GF-D8 (cell line): ENCODE data around the gene GAPT.
"Not testable (repeated sequence)": the region's sequence is repeated elsewhere in the genome, so short reads cannot be mapped to it uniquely, and the experiment has no call there.

Source experiments
- DNase-seq: peaks from one replicate; lab custom pipeline; 2025; lab: John Stamatoyannopoulos, UW

GAPT gene

DNA sequence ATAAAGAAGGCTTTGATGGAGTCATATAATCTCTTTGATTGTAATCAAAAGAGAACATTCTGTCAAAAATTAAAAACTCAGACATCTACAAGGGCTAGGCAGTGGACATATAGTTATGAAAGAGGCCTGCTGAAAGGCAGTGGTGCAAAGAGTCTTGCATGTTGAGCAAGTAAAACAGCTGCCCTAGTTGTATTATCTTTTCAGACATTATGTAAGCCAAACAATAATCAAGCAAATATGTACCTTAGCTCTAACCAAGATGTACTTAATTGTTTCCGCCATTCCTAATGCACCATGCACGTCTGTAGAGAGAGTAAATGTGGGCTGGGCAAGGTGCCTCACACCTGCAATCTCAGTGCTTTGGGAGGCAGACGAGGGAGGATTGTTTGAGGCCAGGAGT is 14.3 kb downstream of the GAPT start:
- no peak for DNase-seq

- no peak for DNase-seq
Measured at GRCh38 chr5:58505971-58506640, 14.9 kb downstream of the GAPT start.

- no peak for DNase-seq
Measured at GRCh38 chr5:58507715-58508114, 16.5 kb downstream of the GAPT start.

- no peak for DNase-seq
Measured at GRCh38 chr5:58517198-58517597, 26.0 kb downstream of the GAPT start.

DNA sequence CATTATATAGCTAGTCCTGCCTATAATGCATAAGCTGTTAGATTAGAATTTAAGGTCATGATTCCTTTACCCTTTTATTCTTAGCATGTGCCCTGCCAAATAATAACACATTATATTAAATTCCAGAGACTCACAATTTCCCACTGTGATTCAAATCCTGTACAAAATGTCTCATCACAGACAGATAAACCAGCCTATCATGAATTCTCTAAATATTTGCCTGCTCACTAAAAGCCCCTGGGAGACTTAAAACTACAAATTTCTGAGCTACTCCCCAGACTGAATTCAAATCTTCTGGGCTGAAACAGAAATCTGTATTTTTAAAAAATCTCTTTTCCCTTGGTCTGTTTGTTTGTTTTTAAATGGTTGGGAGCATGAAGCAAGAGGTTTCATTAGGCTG is 32.7 kb downstream of the GAPT start:
- no peak for DNase-seq

DNA sequence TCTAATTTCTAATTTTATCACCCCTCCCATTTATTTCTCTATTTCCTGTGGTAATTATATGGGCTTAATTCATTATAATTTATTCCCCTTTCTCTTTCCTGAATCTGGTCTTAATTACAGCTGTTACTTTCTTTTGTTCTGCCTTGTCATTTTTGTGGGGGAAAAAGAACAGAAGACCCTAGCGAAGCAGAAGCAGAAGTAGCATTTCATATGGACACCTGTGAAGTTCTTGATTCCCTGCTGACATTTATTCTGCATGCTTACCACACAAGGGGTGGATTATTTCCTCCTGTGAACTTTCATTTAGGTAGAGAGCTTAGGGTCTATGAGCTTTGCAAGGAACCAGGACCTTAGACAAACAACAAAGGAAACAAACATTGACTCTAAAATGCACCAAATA is 33.3 kb downstream of the GAPT start:
- DNase-seq: no peak

GRCh38 chr5:58530942-58531490 is 39.8 kb downstream of the GAPT start:
- DNase-seq: no peak

GRCh38 chr5:58541935-58542334 is 50.7 kb downstream of the GAPT start:
- DNase-seq: not testable (repeated sequence)

GRCh38 chr5:58542709-58543108 is 51.5 kb downstream of the GAPT start:
- no peak for DNase-seq

GRCh38 chr5:58543723-58544122 is 52.5 kb downstream of the GAPT start:
- DNase-seq: no peak

DNA sequence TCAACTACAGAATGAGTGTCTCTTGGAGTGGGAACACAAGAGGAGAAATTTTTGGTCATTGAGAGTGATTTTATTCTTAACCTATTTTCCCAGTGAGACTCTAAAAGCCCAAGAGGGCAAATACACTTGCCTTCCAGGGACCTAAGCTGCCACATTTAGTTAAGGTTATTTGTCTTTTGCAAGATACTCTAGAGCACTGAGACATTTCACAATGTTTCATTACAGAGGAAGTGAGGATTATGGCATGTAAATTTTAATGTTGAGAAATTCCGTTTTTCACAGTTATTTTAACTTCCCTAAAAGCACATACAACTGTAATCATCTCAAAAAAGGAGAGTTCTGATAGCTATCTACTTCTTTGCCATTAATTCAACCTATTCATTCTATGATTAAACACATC is 53.0 kb downstream of the GAPT start:
- DNase-seq: peak; percentile 91

DNA sequence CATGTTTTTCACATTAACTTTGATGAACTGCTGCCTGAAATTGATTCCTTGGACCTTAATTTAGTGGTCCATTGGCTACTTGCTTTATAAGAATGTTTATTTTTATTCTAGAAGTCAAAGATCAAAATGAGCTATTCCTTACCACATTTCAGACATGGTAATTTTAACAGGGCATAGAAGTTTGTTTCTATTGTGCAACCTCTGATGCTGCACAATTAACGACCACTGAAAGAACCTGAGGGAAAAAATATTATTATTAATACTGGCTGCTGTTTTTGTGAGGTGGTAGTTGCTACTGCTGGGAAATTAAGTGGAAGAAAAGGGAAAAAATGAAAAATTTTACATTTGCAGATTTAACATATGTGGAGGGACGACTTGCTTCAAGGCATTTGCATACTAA is 53.7 kb downstream of the GAPT start:
- no peak for DNase-seq

DNA sequence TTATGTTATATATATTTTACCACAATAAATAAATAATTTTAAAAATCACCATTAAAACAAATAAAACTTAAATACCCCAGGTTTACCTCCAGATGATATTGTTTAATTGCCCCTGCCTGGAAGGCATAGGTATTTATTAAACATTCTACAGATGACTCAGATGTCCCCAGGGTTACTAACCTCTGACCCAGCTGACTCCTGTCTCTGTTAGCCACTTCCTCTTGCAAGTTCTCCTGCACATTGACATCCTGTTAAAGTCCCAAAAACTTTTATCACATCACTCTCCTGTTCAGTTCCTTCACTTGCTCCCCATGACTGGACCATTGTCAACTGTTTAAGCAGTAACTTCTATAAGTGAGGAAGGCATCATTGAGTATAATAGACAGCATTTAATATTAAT is 54.7 kb downstream of the GAPT start:
- DNase-seq: peak; percentile 27
